GM12874 (cell line): ENCODE results near the gene TNFRSF1A.
A peak's percentile ranks its signal among the peaks of the same experiment; 100 is the strongest.

Experiments used
- CTCF ChIP-seq: IDR thresholded peaks from 2 replicates; pipeline ENCODE4 v1.5.1; 2011; ENCODE audit warnings: low read depth, mild to moderate bottlenecking, control low read depth, low read length, moderate library complexity; ENCODE audit not compliant: insufficient read depth

Gene TNFRSF1A

GRCh38 chr12:6336079-6336888, 5.6 kb downstream of the TNFRSF1A start:
- TF ChIP-seq CTCF = no peak

GRCh38 chr12:6335451-6336078, 6.3 kb downstream of the TNFRSF1A start:
- peak; percentile 88 for TF ChIP-seq CTCF

GRCh38 chr12:6334940-6335450, 6.9 kb downstream of the TNFRSF1A start:
- no peak for TF ChIP-seq CTCF

- no peak for TF ChIP-seq CTCF
Observed at GRCh38 chr12:6334359-6334758, 7.5 kb downstream of the TNFRSF1A start.

- no peak for TF ChIP-seq CTCF
Observed at GRCh38 chr12:6333566-6333965, 8.3 kb downstream of the TNFRSF1A start.

- no peak for TF ChIP-seq CTCF
Observed at GRCh38 chr12:6333029-6333428, 8.8 kb downstream of the TNFRSF1A start.

GRCh38 chr12:6332459-6332858, 9.4 kb downstream of the TNFRSF1A start:
- TF ChIP-seq CTCF = no peak
